DND-41 (cell line): ENCODE data around the gene FTSJ3.
A peak's percentile ranks its signal among the peaks of the same experiment; 100 is the strongest.

Experiments
- ATAC-seq: fragments of 200-7000 bp; cut with Tn5 transposase; 3 replicates; pipeline ENCODE4 v1.9.1; 2021; ENCODE audit warnings: low read depth; ENCODE audit not compliant: insufficient read depth
- DNase-seq: peaks from one replicate; pipeline ENCODE4 v3.0.0-alpha.2; 2020
- H2AFZ ChIP-seq: 2 replicates; pipeline ENCODE4 v1.6.0; 2012; ENCODE audit warnings: low read depth, low read length
- H3K27ac ChIP-seq: 2 replicates; pipeline ENCODE4 v1.5.1; 2012; ENCODE audit warnings: low read length, inconsistent platforms
- H3K27me3 ChIP-seq: fragments of 200-600 bp; sonication (generic); 2 replicates; pipeline ENCODE4 v1.6.0; 2012; ENCODE audit warnings: low read length, mild to moderate bottlenecking, inconsistent platforms; ENCODE audit not compliant: insufficient read depth, poor library complexity
- H3K36me3 ChIP-seq: 2 replicates; pipeline ENCODE4 v1.5.1; 2012; ENCODE audit warnings: low read length, inconsistent platforms; ENCODE audit not compliant: insufficient read depth
- H3K4me1 ChIP-seq: 2 replicates; pipeline ENCODE4 v1.5.1; 2012; ENCODE audit warnings: mild to moderate bottlenecking, low read length; ENCODE audit not compliant: insufficient read depth
- H3K4me2 ChIP-seq: 2 replicates; pipeline ENCODE4 v1.6.0; 2012; ENCODE audit warnings: mild to moderate bottlenecking, moderate library complexity, low read length, inconsistent platforms; ENCODE audit not compliant: insufficient read depth
- H3K4me3 ChIP-seq, 2 experiments: fragments of 200-600 bp in 1 of 2; shearing (Covaris generic) in 1 of 2; 2 replicates each; pipeline ENCODE4 v1.5.1; 2012 to 2016; ENCODE audit warnings: inconsistent platforms in 2 of 2, low read length in 2 of 2, mild to moderate bottlenecking in 2 of 2, low read depth in 1 of 2, moderate library complexity in 1 of 2
- H3K79me2 ChIP-seq: 2 replicates; pipeline ENCODE4 v1.6.0; 2012; ENCODE audit warnings: low read length, inconsistent platforms; ENCODE audit not compliant: insufficient read depth
- H3K9ac ChIP-seq: 2 replicates; pipeline ENCODE4 v1.6.0; 2012; ENCODE audit warnings: low read depth, mild to moderate bottlenecking, inconsistent platforms, low read length, moderate library complexity
- H3K9me3 ChIP-seq: 2 replicates; pipeline ENCODE4 v1.5.1; 2012; ENCODE audit warnings: low read length, moderate library complexity, mild to moderate bottlenecking, inconsistent platforms; ENCODE audit not compliant: insufficient read depth, severe bottlenecking
- H4K20me1 ChIP-seq: 2 replicates; pipeline ENCODE4 v1.6.0; 2012; ENCODE audit warnings: low read length; ENCODE audit not compliant: insufficient read depth
- EZH2 ChIP-seq: IDR thresholded peaks from 3 replicates; pipeline ENCODE4 v1.6.1; 2012; ENCODE audit warnings: borderline replicate concordance, low read depth, mild to moderate bottlenecking, moderate library complexity, low read length, inconsistent platforms; ENCODE audit not compliant: severe bottlenecking
- TF ChIP-seq, protein P1 (sequence below): IDR thresholded peaks from 2 replicates; pipeline ENCODE4 v1.5.1; 2012; ENCODE audit warnings: borderline replicate concordance, low read length, moderate library complexity, mild to moderate bottlenecking; ENCODE audit not compliant: poor library complexity, severe bottlenecking; ENCODE audit errors: extremely low read depth

The FTSJ3 gene

DNA sequence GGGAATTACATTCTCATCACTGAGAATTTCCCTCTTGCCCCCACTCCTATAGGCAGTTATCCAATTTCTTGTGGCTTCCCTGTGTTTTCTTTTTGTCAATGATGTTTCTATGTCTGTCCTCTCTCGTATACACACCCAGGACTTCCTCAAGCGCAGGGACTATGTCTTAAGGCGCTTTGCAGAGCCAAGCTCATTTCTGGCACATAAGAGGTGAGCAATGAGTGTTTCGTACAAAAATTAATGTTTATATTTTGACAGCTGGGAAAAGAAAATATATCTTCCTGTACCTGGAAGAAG lies 52.5 kb downstream of the FTSJ3 start:
- H3K27me3 ChIP-seq = no peaks in the 10 kb centered on the region
- H3K4me1 ChIP-seq = peaks cover 54% of the 10 kb centered on the region
- H3K27ac ChIP-seq = peak overlapping the region; percentile 98
- H3K4me2 ChIP-seq = peak overlapping the region; percentile 92
- ATAC-seq = no peak
- DNase-seq = peak; percentile 24
- H3K36me3 ChIP-seq = peaks cover 57% of the 10 kb centered on the region
- no peak for TF ChIP-seq EZH2
- TF ChIP-seq, protein P1, sequence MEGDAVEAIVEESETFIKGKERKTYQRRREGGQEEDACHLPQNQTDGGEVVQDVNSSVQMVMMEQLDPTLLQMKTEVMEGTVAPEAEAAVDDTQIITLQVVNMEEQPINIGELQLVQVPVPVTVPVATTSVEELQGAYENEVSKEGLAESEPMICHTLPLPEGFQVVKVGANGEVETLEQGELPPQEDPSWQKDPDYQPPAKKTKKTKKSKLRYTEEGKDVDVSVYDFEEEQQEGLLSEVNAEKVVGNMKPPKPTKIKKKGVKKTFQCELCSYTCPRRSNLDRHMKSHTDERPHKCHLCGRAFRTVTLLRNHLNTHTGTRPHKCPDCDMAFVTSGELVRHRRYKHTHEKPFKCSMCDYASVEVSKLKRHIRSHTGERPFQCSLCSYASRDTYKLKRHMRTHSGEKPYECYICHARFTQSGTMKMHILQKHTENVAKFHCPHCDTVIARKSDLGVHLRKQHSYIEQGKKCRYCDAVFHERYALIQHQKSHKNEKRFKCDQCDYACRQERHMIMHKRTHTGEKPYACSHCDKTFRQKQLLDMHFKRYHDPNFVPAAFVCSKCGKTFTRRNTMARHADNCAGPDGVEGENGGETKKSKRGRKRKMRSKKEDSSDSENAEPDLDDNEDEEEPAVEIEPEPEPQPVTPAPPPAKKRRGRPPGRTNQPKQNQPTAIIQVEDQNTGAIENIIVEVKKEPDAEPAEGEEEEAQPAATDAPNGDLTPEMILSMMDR = no peak
- no peaks in the 10 kb centered on the region for H3K9me3 ChIP-seq
- H3K9ac ChIP-seq = peak overlapping the region; percentile 82
- peak overlapping the region; percentile 82 to 97 for H3K4me3 ChIP-seq
- H2AFZ ChIP-seq = 0 out of 2 replicates have a peak overlapping the region, but pooled peaks have one; percentile 66
- H4K20me1 ChIP-seq = peaks cover 62% of the 10 kb centered on the region
- peaks cover 93% of the 10 kb centered on the region for H3K79me2 ChIP-seq

DNA sequence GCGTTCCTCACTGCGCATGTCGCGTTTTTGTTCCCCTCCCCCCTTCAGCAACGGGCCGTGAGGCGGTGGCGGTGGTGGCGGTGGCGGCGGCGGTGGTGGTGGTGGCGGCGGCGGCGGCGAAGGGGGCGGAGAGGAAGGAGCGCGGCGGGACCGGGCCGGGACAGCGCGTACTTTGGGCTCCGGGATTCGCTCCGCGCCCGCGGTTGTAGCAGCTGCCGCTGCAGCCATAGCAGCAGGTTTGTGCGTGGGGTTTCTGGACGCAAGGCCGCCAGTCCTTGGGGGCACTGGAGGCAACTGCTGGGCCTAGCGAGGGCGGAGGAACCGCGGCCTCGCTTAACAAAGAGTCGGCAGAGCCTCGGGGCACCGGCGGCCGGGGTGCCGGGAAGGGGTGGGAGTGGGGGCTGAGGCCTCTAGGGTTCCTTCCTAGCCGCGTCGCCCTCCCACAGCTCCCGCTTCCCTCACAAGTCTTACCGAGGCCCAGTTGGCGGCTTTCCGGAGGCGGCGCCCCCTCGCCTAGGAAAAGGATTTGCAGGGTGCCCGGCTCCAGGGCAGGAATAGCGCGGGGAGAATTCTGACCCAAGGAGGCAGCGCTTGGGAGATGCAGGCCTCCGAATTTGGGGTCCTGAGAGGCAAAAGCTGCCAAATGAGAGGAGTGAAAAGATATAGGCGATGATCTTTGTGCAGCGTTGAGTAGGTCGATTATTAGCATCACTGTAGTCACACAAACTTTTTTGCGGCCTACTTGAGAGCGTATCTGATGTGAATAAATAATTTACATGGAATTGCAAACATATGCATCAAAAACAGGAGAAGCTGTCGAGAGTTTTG lies 53.1 kb downstream of the FTSJ3 start, which contains the start of gene DDX42:
Gene DDX42, plus strand, starts transcription at position 30 of the 828 bp plus-strand sequence. CDS start 12,880 bp downstream, outside the sequence.
- Histone ChIP-seq H3K36me3 (peaks cover 51% of the 10 kb centered on the region), H4K20me1 (peaks cover 56% of the 10 kb centered on the region)
- DNase-seq = peak; percentile 92

DNA sequence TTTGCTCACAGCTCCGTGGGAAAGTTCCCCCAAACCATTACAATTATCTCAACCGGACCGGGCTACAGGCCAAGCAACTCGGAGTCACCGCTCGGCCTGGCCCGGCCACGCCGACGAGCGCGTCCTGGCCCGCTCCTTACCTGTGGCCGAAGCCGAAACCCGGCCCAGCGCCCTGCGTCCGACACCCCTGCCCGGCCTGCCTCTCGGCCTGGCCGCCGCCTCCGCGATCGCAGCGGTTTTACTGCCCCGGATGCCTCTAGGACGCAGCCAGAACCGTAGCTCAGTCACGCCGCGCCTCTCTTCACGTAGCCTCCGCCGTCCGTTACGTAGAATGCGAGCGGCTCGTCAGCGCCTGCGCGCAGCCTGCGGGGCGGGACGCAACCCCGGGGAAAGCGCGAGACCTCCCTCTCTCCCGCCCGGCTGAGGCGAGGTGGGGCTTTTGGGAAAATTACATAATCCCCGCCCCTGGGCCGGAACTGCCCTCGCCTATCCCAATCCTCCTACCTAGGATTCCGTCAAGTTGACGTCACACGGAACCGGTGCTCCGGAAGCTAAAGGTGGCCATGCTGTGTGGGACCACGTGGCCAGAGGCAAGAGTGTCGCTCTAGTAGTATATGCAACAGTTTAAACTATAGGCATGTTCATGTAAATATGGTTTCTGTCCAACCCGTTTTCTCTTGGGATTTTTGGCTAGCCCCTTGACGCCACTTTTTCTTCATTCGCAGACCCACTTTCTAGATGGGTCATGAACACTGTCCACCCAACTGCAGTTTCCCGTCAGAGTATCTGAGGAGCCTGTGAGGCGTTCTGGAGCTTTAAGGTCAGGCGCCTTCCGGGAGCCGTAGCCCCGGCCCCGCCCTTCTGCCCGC lies 54.0 kb downstream of the FTSJ3 start, which contains the start of gene CCDC47:
Gene CCDC47, minus strand, starts transcription at position 326 of the 869 bp plus-strand sequence. CDS start 7,422 bp downstream, outside the sequence.
- DNase-seq (peak; percentile 99), ATAC-seq (peak; percentile 86)
- Histone ChIP-seq H3K27ac (peak within 1 kb of the TSS; percentile 98), H2AFZ (peak within 1 kb of the TSS; percentile 82), H3K36me3 (peaks cover 50% of the 10 kb centered on the region), H3K4me2 (peak within 1 kb of the TSS; percentile 92), H3K4me1 (peaks cover 55% of the 10 kb centered on the region), H3K79me2 (peaks cover 93% of the 10 kb centered on the region), H3K27me3 (no peaks in the 10 kb centered on the region), H4K20me1 (peaks cover 49% of the 10 kb centered on the region), H3K9ac (peak within 1 kb of the TSS; percentile 82), H3K4me3 (peak within 1 kb of the TSS; percentile 82 to 97), H3K9me3 (no peaks in the 10 kb centered on the region)
- no peak for TF ChIP-seq EZH2
- TF ChIP-seq, protein P1 = no peak

More for the DNA sequence above, 53.1 kb downstream of the FTSJ3 start, which contains the start of gene DDX42:
- Histone ChIP-seq H2AFZ (peak within 1 kb of the TSS; percentile 82), H3K4me1 (peaks cover 54% of the 10 kb centered on the region), H3K9me3 (no peaks in the 10 kb centered on the region), H3K9ac (peak within 1 kb of the TSS; percentile 82), H3K27me3 (no peaks in the 10 kb centered on the region), H3K79me2 (peaks cover 93% of the 10 kb centered on the region), H3K4me2 (peak within 1 kb of the TSS; percentile 92), H3K4me3 (peak within 1 kb of the TSS; percentile 82 to 97), H3K27ac (peak within 1 kb of the TSS; percentile 98)
- peak; percentile 10 for ATAC-seq
- TF ChIP-seq, protein P1 = peak; percentile 22
- no peak for TF ChIP-seq EZH2
